Fibroblast of villous mesenchyme (primary cell): ENCODE measurements around the gene EYS. TPM values are rescaled to one million over a fixed set of nuclear protein-coding genes. Genes with fewer than 3 reads are reported as not detected.

Source experiments
- DNase-seq: peaks from one replicate; pipeline ENCODE4 v3.0.0-alpha.2; 2010; ENCODE audit warnings: low read depth
- H3K4me3 ChIP-seq: 2 replicates; pipeline ENCODE4 v1.5.1; 2011; ENCODE audit warnings: low read depth, mild to moderate bottlenecking, low read length
- CTCF ChIP-seq: IDR thresholded peaks from 2 replicates; pipeline ENCODE4 v1.5.1; 2012; ENCODE audit warnings: low read depth, mild to moderate bottlenecking, low read length; ENCODE audit not compliant: insufficient read depth
- total RNA-seq: library from RNA; depleted of rRNA; stranded (reverse); fragments of >200 nt; gene quantifications from 2 replicates; pipeline ENCODE4 v1.2.3, GENCODE V29; 2012

Gene EYS
- total RNA-seq, 1 donor: under 0.01 TPM

- no peak for DNase-seq
- H3K4me3 ChIP-seq: no peak overlapping the region
- TF ChIP-seq CTCF: no peak
Measured at GRCh38 chr6:64990652-64991304, 716.2 kb downstream of the EYS start.

GRCh38 chr6:64988148-64988547, 718.9 kb downstream of the EYS start:
- no peak overlapping the region for H3K4me3 ChIP-seq
- TF ChIP-seq CTCF: no peak
- no peak for DNase-seq

- no peak overlapping the region for H3K4me3 ChIP-seq
- no peak for TF ChIP-seq CTCF
Measured at GRCh38 chr6:64987066-64987465, 720.0 kb downstream of the EYS start.

GRCh38 chr6:64985726-64986125, 721.3 kb downstream of the EYS start:
- no peak overlapping the region for H3K4me3 ChIP-seq
- no peak for TF ChIP-seq CTCF
- no peak for DNase-seq

More at GRCh38 chr6:64987066-64987465, 720.0 kb downstream of the EYS start:
- no peak for DNase-seq

- H3K4me3 ChIP-seq: no peak overlapping the region
- TF ChIP-seq CTCF: no peak
- DNase-seq: no peak
Measured at GRCh38 chr6:64984948-64985347, 722.1 kb downstream of the EYS start.

- TF ChIP-seq CTCF: no peak
- no peak overlapping the region for H3K4me3 ChIP-seq
- DNase-seq: no peak
Measured at GRCh38 chr6:64983089-64983488, 723.9 kb downstream of the EYS start.

GRCh38 chr6:64973142-64973541, 733.9 kb downstream of the EYS start:
- DNase-seq: no peak
- TF ChIP-seq CTCF: no peak
- no peak overlapping the region for H3K4me3 ChIP-seq
